Measurements from ENCODE around the gene PRRC2B. TPM values are rescaled to one million over a fixed set of nuclear protein-coding genes. Genes with fewer than 3 reads are reported as not detected.

The PRRC2B gene
- total and polyA plus RNA-seq, 4 donors, result 39.4 to 171 (median 91.4) TPM

DNA sequence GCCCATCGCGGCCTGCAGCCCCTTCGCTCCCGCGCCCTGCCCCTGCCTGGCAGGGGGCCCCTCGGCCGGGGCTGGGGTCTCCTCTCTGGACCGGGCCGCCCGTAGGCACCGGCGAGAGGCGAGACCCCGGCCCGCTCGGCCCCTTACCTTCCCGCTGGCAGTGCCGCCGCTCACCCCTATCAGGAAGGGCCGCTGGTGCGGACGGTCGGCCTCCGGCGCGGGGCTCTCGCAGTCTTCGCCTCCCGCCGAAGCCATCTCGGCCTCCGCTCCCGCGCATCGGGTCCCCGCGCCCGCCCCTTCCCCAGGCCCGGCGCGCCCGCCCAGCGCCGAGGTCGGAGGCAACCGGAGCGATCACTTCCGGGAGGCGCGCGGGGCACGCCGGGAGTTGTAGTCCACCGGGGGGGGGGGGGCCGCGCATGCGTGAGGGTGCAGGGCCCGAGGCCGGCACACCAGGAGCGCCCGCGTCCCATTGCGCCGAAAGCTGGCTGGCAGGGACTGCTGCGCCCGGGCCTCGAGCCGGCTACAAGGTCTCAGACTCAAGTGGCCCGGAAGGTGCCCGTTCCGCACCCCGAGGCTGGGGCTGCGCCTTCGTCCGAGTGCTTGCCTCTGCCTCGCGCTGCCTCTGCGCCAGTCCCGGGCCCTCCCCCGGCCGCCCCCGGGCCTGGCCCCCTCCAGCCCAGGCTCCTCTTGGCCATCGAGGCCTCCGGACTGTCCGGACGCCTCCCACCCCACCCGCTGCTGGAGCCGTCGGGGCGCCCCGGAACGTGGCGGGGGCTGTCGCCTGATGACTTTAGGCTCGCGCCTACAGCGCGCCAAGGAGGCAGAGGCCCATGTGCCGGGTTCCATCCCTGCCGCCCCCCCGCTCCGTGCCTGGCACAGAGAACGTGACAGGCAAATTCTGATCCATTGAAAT is 137.3 kb downstream of the PRRC2B start, which contains the start of gene UCK1:
Gene UCK1, minus strand, starts transcription at position 344 of the 913 bp plus-strand sequence. Its CDS starts 89 bp downstream, at position 255.
- ATAC-seq (ENCODE audit: insufficient read depth, low FRiP score) (peak; percentile 97), DNase-seq (peak; percentile 90 to 92 (median 91))
- H3K36me3 ChIP-seq (ENCODE audit: control insufficient read depth in 4 of 4, insufficient read depth in 4 of 4, low read length in 4 of 4), result peaks cover 0 to 26% (median 8%) of the 10 kb centered on the region in 4 donors
- peak within 1 kb of the TSS; percentile 68 to 80 for H3K27ac ChIP-seq (ENCODE audit: low read depth in 1 of 2, low read length in 1 of 2)
- no peaks in the 10 kb centered on the region for H3K27me3 ChIP-seq (ENCODE audit: control insufficient read depth in 3 of 3, insufficient read depth in 3 of 3, low read length in 2 of 3)
- peak within 1 kb of the TSS; percentile 87 for H3K4me3 ChIP-seq
- TF ChIP-seq, protein P1, sequence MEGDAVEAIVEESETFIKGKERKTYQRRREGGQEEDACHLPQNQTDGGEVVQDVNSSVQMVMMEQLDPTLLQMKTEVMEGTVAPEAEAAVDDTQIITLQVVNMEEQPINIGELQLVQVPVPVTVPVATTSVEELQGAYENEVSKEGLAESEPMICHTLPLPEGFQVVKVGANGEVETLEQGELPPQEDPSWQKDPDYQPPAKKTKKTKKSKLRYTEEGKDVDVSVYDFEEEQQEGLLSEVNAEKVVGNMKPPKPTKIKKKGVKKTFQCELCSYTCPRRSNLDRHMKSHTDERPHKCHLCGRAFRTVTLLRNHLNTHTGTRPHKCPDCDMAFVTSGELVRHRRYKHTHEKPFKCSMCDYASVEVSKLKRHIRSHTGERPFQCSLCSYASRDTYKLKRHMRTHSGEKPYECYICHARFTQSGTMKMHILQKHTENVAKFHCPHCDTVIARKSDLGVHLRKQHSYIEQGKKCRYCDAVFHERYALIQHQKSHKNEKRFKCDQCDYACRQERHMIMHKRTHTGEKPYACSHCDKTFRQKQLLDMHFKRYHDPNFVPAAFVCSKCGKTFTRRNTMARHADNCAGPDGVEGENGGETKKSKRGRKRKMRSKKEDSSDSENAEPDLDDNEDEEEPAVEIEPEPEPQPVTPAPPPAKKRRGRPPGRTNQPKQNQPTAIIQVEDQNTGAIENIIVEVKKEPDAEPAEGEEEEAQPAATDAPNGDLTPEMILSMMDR (IDR thresholded peaks at IDR 0.05; ENCODE audit: control extremely low read depth, extremely low read depth), result no peak
- H3K4me1 ChIP-seq (ENCODE audit: control insufficient read depth in 5 of 5, insufficient read depth in 5 of 5, low read length in 5 of 5), result peaks cover 0 to 14% (median 12%) of the 10 kb centered on the region in 5 donors
- WGBS, 2 donors, result 8 to 17% methylated on average over 57 to 103 of the region's 103 CpGs
- H3K9ac ChIP-seq (ENCODE audit: insufficient read depth in 1 of 2, low read length in 2 of 2), result peak within 1 kb of the TSS in 1 of 2 donors; percentile 46
- no peaks in the 10 kb centered on the region for H3K9me3 ChIP-seq (ENCODE audit: control insufficient read depth in 4 of 4, insufficient read depth in 3 of 4, low read length in 3 of 4)

DNA sequence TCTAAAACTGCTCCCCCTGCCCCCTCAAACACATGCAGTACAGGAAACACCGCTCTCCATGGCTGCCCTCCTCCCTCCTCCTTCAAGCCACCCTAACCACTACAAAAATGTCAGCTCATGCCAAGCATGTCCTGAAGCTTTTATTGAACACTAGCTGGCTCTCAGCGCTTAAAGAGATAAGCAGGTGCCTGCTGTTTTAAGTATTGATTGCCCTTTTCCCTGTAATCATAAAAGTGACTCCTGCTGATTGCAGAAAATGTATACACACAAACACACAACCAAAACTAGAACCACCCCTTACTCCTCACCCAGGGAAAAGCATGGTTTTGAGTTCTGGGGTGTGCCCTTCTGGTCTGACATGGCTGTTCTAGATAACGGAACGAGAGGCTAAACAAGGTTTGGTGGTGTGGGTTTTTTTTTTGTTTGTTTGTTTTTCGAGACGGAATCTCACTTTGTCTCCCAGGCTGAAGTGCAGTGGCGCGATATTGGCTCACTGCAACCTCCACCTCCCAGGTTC is 140.9 kb downstream of the PRRC2B start:
- no peak overlapping the region for H3K4me3 ChIP-seq

DNA sequence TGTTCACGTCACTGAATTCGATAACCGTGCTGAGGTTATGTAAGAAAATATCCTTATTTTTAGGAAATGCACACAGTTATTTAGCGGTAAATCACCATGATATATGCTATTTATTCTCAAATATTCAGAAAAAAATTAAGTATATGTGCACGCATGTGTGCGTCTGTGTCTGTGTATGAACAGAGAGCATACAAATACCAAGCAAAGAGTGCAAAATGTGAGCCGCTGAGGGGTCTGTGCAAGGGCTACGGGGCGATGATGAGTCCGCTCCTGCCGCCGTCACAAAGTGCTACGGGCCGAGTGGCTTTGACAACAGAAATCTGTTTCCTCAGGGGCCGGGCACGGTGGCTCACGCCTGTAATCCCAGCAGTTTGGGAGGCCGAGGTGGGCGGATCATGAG is 144.1 kb downstream of the PRRC2B start:
- H3K9me3 ChIP-seq (ENCODE audit: control insufficient read depth in 4 of 4, insufficient read depth in 3 of 4, low read length in 3 of 4), result no peaks in the 10 kb centered on the region
- H3K27ac ChIP-seq (ENCODE audit: low read depth in 1 of 2, low read length in 1 of 2), result no peak overlapping the region
- H3K4me1 ChIP-seq (ENCODE audit: control insufficient read depth in 5 of 5, insufficient read depth in 5 of 5, low read length in 5 of 5), result peaks cover 0 to 5% (median 0%) of the 10 kb centered on the region in 5 donors
- no peaks in the 10 kb centered on the region for H3K27me3 ChIP-seq (ENCODE audit: control insufficient read depth in 3 of 3, insufficient read depth in 3 of 3, low read length in 2 of 3)
- H3K36me3 ChIP-seq (ENCODE audit: control insufficient read depth in 4 of 4, insufficient read depth in 4 of 4, low read length in 4 of 4), result no peaks in the 10 kb centered on the region
- no peak overlapping the region for H3K4me3 ChIP-seq
- ATAC-seq (ENCODE audit: insufficient read depth, low FRiP score), result no peak
- DNase-seq, result no peak
- H3K9ac ChIP-seq (ENCODE audit: insufficient read depth in 1 of 2, low read length in 2 of 2), result no peak overlapping the region
- 97% methylated on average over 19 of the region's 19 CpGs for WGBS, 2 donors
- TF ChIP-seq, protein P1 (IDR thresholded peaks at IDR 0.05; ENCODE audit: control extremely low read depth, extremely low read depth), result no peak

More for the DNA sequence above, 140.9 kb downstream of the PRRC2B start:
- ATAC-seq (ENCODE audit: insufficient read depth, low FRiP score) (no peak), DNase-seq (no peak)
- no peaks in the 10 kb centered on the region for H3K9me3 ChIP-seq (ENCODE audit: control insufficient read depth in 4 of 4, insufficient read depth in 3 of 4, low read length in 3 of 4)
- no peak overlapping the region for H3K9ac ChIP-seq (ENCODE audit: insufficient read depth in 1 of 2, low read length in 2 of 2)
- TF ChIP-seq, protein P1 (IDR thresholded peaks at IDR 0.05; ENCODE audit: control extremely low read depth, extremely low read depth), result no peak
- peaks cover 0 to 2% (median 0%) of the 10 kb centered on the region in 4 donors for H3K36me3 ChIP-seq (ENCODE audit: control insufficient read depth in 4 of 4, insufficient read depth in 4 of 4, low read length in 4 of 4)
- peaks cover 0 to 12% (median 11%) of the 10 kb centered on the region in 5 donors for H3K4me1 ChIP-seq (ENCODE audit: control insufficient read depth in 5 of 5, insufficient read depth in 5 of 5, low read length in 5 of 5)
- WGBS, 2 donors, result 37 to 40% methylated on average over 8 of the region's 8 CpGs
- no peak overlapping the region for H3K27ac ChIP-seq (ENCODE audit: low read depth in 1 of 2, low read length in 1 of 2)
- no peaks in the 10 kb centered on the region for H3K27me3 ChIP-seq (ENCODE audit: control insufficient read depth in 3 of 3, insufficient read depth in 3 of 3, low read length in 2 of 3)
